ENCODE results near the gene COLQ.

Gene COLQ

DNA sequence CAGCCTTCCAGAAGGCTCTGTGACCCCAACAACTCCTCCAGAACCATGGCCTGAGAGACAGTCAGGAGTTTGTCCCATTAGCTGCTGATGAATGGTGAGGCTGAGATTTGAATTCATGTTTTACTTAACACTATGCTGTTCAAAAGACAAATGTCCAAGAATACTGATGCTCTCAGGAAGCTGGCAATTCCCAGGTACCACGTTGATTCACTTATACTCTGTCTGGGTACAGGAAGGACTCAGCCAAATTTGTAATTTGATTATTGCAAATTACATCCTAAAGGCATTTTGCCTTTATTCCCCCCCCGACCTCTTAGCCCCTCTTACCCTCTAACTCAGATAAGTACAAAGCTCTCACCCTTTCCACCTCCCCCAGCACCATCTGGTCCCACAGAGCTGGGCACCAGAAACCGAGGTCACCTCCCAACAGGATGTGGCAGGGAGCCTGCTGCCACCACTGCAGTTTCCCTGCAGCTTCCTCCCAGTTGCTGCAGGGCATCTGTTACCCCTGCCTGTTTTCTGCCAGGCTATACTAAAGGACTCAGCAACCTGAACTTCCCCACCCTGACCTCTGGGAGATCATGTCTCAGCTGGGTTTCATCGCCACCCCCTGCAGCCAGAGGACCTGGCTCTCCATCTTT lies 60.5 kb downstream of the COLQ start:
- TF ChIP-seq, protein P1, sequence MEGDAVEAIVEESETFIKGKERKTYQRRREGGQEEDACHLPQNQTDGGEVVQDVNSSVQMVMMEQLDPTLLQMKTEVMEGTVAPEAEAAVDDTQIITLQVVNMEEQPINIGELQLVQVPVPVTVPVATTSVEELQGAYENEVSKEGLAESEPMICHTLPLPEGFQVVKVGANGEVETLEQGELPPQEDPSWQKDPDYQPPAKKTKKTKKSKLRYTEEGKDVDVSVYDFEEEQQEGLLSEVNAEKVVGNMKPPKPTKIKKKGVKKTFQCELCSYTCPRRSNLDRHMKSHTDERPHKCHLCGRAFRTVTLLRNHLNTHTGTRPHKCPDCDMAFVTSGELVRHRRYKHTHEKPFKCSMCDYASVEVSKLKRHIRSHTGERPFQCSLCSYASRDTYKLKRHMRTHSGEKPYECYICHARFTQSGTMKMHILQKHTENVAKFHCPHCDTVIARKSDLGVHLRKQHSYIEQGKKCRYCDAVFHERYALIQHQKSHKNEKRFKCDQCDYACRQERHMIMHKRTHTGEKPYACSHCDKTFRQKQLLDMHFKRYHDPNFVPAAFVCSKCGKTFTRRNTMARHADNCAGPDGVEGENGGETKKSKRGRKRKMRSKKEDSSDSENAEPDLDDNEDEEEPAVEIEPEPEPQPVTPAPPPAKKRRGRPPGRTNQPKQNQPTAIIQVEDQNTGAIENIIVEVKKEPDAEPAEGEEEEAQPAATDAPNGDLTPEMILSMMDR (conservative IDR thresholded peaks at IDR 0.05), result no peak
- no peak for TF ChIP-seq ZFX (IDR thresholded peaks at IDR 0.05)
- H3K27ac ChIP-seq, result peak overlapping the region; percentile 12

DNA sequence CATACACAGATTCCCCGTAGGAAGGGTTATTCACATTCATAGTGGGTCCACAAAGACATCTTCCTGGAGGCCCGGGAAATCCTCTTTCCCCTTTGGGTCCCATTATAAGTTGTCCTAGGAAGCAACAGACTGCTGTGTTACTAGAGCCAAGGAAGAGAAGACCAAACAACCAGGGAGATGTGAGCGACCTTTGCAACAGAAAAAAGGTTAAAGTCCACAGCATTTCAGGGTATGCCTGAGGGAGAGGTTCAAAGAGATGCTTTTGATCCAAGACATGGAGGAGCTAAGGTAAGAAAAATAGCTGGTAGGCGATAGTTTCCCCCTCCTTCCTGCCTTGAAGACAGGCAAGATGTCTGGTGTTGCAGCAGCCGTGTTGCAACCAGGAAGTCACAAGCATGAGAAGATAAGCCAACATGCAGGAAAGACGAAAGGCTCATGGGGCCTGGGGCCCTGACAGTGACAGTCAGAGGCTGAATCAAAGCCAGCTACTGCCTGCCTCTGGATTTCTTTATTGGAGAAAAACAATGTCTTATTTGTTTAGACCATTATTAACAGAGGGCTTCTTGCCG lies 63.2 kb downstream of the COLQ start:
- TF ChIP-seq, protein P1 (conservative IDR thresholded peaks at IDR 0.05), result no peak
- TF ChIP-seq ZFX (IDR thresholded peaks at IDR 0.05), result no peak
- H3K27ac ChIP-seq, result no peak overlapping the region

DNA sequence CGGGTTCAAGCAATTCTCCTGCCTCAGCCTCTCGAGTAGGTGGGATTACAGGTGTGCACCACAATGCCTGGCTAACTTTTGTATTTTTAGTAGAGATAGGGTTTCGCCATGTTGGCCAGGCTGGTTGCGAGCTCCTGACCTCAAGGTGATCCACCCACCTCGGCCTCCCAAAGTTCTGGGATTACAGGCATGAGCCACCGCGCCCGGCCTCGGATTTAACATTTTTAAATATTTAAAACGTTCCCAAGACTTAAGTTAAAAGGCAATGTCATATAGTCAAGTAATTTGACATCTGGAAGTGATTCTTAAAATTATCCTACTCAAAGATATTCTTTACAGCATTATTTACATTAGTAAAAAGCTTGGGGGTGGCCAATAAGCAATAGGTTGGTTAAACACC lies 64.6 kb downstream of the COLQ start:
- H3K27ac ChIP-seq, result peak overlapping the region; percentile 19; the same call in 1 of the 2 replicates

DNA sequence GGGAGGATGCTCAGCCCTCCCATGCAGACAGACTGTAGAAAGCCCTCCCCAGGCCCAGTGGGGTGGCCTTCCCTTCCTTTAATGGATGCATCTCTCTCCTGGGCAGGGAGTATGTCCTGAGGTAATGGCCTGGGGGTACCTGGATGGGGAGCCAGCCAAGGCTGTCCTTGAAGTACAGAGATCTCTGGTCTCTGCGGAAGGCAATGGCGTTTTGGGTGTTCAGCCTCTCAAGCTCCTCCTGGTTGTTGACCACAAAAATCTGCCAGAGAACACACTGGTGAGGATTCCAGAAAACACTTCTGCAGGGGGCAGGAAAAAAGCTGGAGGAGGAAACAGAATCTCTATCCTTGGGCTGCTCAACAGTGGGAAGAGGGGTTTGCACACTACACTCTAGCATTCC lies 65.2 kb downstream of the COLQ start:
- H3K27ac ChIP-seq, result peak overlapping the region; percentile 19; the same call in 1 of the 2 replicates

DNA sequence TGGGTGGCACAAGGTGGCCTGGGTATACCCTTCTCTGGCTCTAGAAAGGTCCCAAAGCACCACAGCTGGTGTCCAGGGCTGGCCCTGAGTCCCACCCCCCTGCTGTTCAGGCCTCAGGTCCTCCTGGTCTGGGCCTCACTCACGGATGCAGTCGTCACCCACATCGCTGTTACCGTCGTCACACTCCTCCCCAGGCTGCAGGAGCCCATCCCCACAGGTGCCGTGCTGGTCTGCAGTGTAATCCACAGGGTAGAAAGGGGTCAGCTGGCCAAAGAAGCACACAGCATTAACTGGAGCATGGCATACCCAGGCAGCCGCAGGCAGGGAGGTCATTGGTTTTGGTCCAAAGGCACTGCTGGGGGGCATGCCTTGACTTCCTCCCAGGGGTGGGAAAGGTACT lies 65.8 kb downstream of the COLQ start:
- H3K27ac ChIP-seq, result no peak overlapping the region; the same call in 1 of the 2 replicates
- TF ChIP-seq, protein P1 (conservative IDR thresholded peaks at IDR 0.05), result no peak
- TF ChIP-seq ZFX (IDR thresholded peaks at IDR 0.05), result no peak

More for the DNA sequence above, 65.2 kb downstream of the COLQ start:
- TF ChIP-seq ZFX (IDR thresholded peaks at IDR 0.05), result no peak
- TF ChIP-seq, protein P1 (conservative IDR thresholded peaks at IDR 0.05), result no peak

DNA sequence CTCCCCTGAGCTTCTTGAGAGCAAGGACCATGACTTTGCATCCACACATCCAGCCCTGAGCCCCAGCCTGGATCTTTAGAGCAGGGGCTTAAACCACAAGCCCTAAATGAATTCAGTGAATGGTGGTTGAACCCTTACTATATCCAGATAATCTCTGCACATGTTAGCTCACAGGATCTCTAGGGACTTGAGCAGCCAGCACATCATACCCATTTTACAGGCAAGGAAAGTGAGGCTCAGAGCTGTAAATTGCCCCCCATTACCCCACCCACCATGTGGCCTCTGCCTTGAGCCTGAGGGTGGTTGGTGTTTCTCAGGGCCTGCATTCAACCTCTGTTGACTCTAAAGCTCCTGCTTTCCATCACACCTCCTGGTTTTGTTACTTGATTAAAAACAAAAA lies 66.5 kb downstream of the COLQ start:
- TF ChIP-seq, protein P1 (conservative IDR thresholded peaks at IDR 0.05), result no peak
- no peak for TF ChIP-seq ZFX (IDR thresholded peaks at IDR 0.05)
- no peak overlapping the region for H3K27ac ChIP-seq

DNA sequence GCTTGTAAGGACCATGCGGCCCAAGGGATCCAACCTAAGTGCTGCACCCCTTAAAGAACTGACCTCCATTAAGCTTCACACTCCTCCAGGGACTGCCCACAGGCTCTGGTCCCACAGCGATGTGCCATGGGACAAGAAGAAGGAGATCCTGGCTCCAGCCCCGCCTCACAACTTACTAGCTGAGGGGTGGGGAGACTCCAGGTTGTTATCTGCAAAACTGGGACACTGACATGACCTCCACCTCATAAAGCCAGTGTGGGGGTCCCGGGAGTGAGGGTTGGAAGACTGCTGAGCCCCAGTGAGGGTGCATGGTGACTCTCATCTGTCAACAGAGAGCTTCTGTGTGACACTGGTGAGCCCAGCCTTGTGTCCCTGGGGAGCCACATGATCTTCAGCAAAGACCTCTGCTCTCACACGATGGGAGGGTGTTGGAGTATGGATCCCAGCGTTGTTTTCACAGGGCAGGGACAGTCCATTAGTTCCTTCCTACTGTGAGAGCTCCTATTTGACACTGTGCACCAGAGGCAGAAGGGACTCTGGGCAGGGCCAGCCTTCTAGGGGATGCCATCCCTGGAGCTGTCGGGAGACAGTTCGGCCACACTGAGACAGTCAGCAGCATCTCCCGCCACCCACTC lies 67.4 kb downstream of the COLQ start:
- TF ChIP-seq, protein P1 (conservative IDR thresholded peaks at IDR 0.05), result no peak
- no peak for TF ChIP-seq ZFX (IDR thresholded peaks at IDR 0.05)
- no peak overlapping the region for H3K27ac ChIP-seq
